WERI-Rb-1 (cell line): ENCODE results near the gene PRSS57.
"Not testable (repeated sequence)": the region's sequence is repeated elsewhere in the genome, so short reads cannot be mapped to it uniquely, and the experiment has no call there.

Experiments
- DNase-seq: peaks from one replicate; pipeline ENCODE4 v3.0.0-alpha.2; 2020
- H3K27ac ChIP-seq: fragments of 250-450 bp; sonication (Bioruptor Pico); 2 replicates; pipeline ENCODE4 v1.5.1; 2020; ENCODE audit warnings: mild to moderate bottlenecking, moderate library complexity
- H3K27me3 ChIP-seq: fragments of 250-450 bp; sonication (Bioruptor Pico); 2 replicates; pipeline ENCODE4 v1.5.1; 2021; ENCODE audit warnings: mild to moderate bottlenecking, low read depth, moderate library complexity; ENCODE audit not compliant: insufficient read depth, severe bottlenecking
- H3K36me3 ChIP-seq: fragments of 250-450 bp; sonication (Bioruptor Pico); 2 replicates; pipeline ENCODE4 v1.5.1; 2020; ENCODE audit warnings: mild to moderate bottlenecking, moderate library complexity
- H3K4me3 ChIP-seq: 2 replicates; pipeline ENCODE4 v1.5.1; 2011; ENCODE audit warnings: low read depth, mild to moderate bottlenecking, control low read depth, low read length
- H3K9me3 ChIP-seq: fragments of 250-450 bp; sonication (Bioruptor Pico); 2 replicates; pipeline ENCODE4 v1.5.1; 2021; ENCODE audit warnings: mild to moderate bottlenecking, moderate library complexity; ENCODE audit not compliant: severe bottlenecking
- CTCF ChIP-seq: IDR thresholded peaks from 2 replicates; pipeline ENCODE4 v1.5.1; 2011; ENCODE audit warnings: low read depth, mild to moderate bottlenecking, control low read depth, inconsistent platforms, low read length

PRSS57 gene

GRCh38 chr19:695352-695949 lies at the start of gene PRSS57:
Gene PRSS57, minus strand, starts transcription at chr19:695452. Its CDS starts 22 bp downstream, at chr19:695430.
- DNase-seq = no peak
- H3K27ac ChIP-seq = no peak within 1 kb of the TSS
- TF ChIP-seq CTCF = no peak
- H3K9me3 ChIP-seq = no peaks in the 10 kb centered on the region
- no peaks in the 10 kb centered on the region for H3K27me3 ChIP-seq
- no peak within 1 kb of the TSS for H3K4me3 ChIP-seq
- no peaks in the 10 kb centered on the region for H3K36me3 ChIP-seq

- H3K27ac ChIP-seq = no peak overlapping the region
- TF ChIP-seq CTCF = no peak
Observed at GRCh38 chr19:743168-743687, 48.0 kb upstream of the PRSS57 start.

GRCh38 chr19:742540-743075 lies 47.4 kb upstream of the PRSS57 start:
- peaks cover 23% of the 10 kb centered on the region for H3K36me3 ChIP-seq
- H3K9me3 ChIP-seq = peaks cover 9% of the 10 kb centered on the region
- no peak overlapping the region for H3K27ac ChIP-seq
- DNase-seq = no peak
- no peak overlapping the region for H3K4me3 ChIP-seq
- H3K27me3 ChIP-seq = no peaks in the 10 kb centered on the region
- TF ChIP-seq CTCF = no peak

More at GRCh38 chr19:743168-743687, 48.0 kb upstream of the PRSS57 start:
- DNase-seq = no peak
- H3K27me3 ChIP-seq = no peaks in the 10 kb centered on the region
- peaks cover 15% of the 10 kb centered on the region for H3K9me3 ChIP-seq
- H3K4me3 ChIP-seq = no peak overlapping the region
- peaks cover 23% of the 10 kb centered on the region for H3K36me3 ChIP-seq

- DNase-seq = peak; percentile 37
- TF ChIP-seq CTCF = peak; percentile 57
- H3K4me3 ChIP-seq = no peak overlapping the region
- no peaks in the 10 kb centered on the region for H3K27me3 ChIP-seq
- no peak overlapping the region for H3K27ac ChIP-seq
- H3K9me3 ChIP-seq = peaks cover 4% of the 10 kb centered on the region
- H3K36me3 ChIP-seq = peaks cover 21% of the 10 kb centered on the region
Observed at GRCh38 chr19:741506-742131, 46.4 kb upstream of the PRSS57 start.

- H3K27me3 ChIP-seq, H3K4me3 ChIP-seq, DNase-seq, H3K9me3 ChIP-seq, H3K27ac ChIP-seq: not testable (repeated sequence)
- peaks cover 23% of the 10 kb centered on the region for H3K36me3 ChIP-seq
Observed at GRCh38 chr19:740816-741505, 45.7 kb upstream of the PRSS57 start.

GRCh38 chr19:739998-740715 lies 44.9 kb upstream of the PRSS57 start:
- no peaks in the 10 kb centered on the region for H3K27me3 ChIP-seq
- no peak for TF ChIP-seq CTCF
- H3K9me3 ChIP-seq = no peaks in the 10 kb centered on the region
- no peak overlapping the region for H3K27ac ChIP-seq
- H3K4me3 ChIP-seq = no peak overlapping the region
- no peak for DNase-seq
- H3K36me3 ChIP-seq = peaks cover 23% of the 10 kb centered on the region
